Neural progenitor cell (in vitro differentiated cells): ENCODE data around the gene FLAD1. TPM values are rescaled to one million over a fixed set of nuclear protein-coding genes. Genes with fewer than 3 reads are reported as not detected.
A peak's percentile ranks its signal among the peaks of the same experiment; 100 is the strongest.

Experiments used
- DNase-seq: peaks from one replicate; pipeline ENCODE4 v3.0.0-alpha.2; 2016; ENCODE audit warnings: low spot score
- H2AFZ ChIP-seq: fragments of 200-600 bp; sonication (generic); replicated peaks from 2 replicates; pipeline ENCODE4 v1.6.1; 2016; ENCODE audit warnings: antibody characterized with exemption
- H3F3A ChIP-seq: fragments of 200-600 bp; sonication (generic); 2 replicates; pipeline ENCODE4 v1.6.1; 2016; ENCODE audit warnings: antibody characterized with exemption, low read depth
- H3K27ac ChIP-seq: fragments of 200-600 bp; sonication (generic); 2 replicates; pipeline ENCODE4 v1.5.1; 2016; ENCODE audit warnings: mild to moderate bottlenecking
- H3K27me3 ChIP-seq: fragments of 200-600 bp; sonication (generic); 2 replicates; pipeline ENCODE4 v1.6.1; 2016; ENCODE audit warnings: mild to moderate bottlenecking, moderate library complexity
- H3K36me3 ChIP-seq: fragments of 200-600 bp; sonication (generic); 2 replicates; pipeline ENCODE4 v1.5.1; 2016
- H3K4me1 ChIP-seq: fragments of 200-600 bp; sonication (generic); 2 replicates; pipeline ENCODE4 v1.6.1; 2016; ENCODE audit warnings: mixed run types
- H3K4me2 ChIP-seq: fragments of 200-600 bp; sonication (generic); 2 replicates; pipeline ENCODE4 v1.6.1; 2016
- H3K4me3 ChIP-seq: fragments of 200-600 bp; sonication (generic); 2 replicates; pipeline ENCODE4 v1.5.1; 2016
- H3K79me2 ChIP-seq: fragments of 200-600 bp; sonication (generic); 2 replicates; pipeline ENCODE4 v1.6.1; 2016; ENCODE audit warnings: low read depth
- H3K9ac ChIP-seq: fragments of 200-600 bp; sonication (generic); 2 replicates; pipeline ENCODE4 v1.6.1; 2016
- H3K9me3 ChIP-seq: fragments of 200-600 bp; sonication (generic); 2 replicates; pipeline ENCODE4 v1.5.1; 2016; ENCODE audit warnings: low read depth
- H4K20me1 ChIP-seq: fragments of 200-600 bp; sonication (generic); 2 replicates; pipeline ENCODE4 v1.6.1; 2016; ENCODE audit warnings: low read depth
- H3K27ac Mint-ChIP-seq: 3 replicates; pipeline ENCODE4 v1.8.0; 2021; ENCODE audit warnings: mixed read lengths
- H3K27me3 Mint-ChIP-seq: 2 replicates; pipeline ENCODE4 v1.8.0; 2022; ENCODE audit warnings: low read depth, mild to moderate bottlenecking, inconsistent platforms, moderate library complexity, mixed read lengths; ENCODE audit not compliant: insufficient read depth
- H3K36me3 Mint-ChIP-seq: 3 replicates; pipeline ENCODE4 v1.8.0; 2021; ENCODE audit warnings: mixed read lengths
- H3K4me1 Mint-ChIP-seq: 3 replicates; pipeline ENCODE4 v1.8.0; 2021; ENCODE audit warnings: mixed read lengths
- H3K4me3 Mint-ChIP-seq: 3 replicates; pipeline ENCODE4 v1.8.0; 2021; ENCODE audit warnings: mild to moderate bottlenecking, moderate library complexity, mixed read lengths
- H3K9me3 Mint-ChIP-seq: 3 replicates; pipeline ENCODE4 v1.8.0; 2020; ENCODE audit warnings: mixed read lengths
- CTCF ChIP-seq: fragments of 200-600 bp; sonication (generic); IDR thresholded peaks from 2 replicates; pipeline ENCODE4 v1.5.1; 2017; ENCODE audit warnings: antibody characterized with exemption, mild to moderate bottlenecking
- EZH2 ChIP-seq: fragments of 200-600 bp; sonication (generic); IDR thresholded peaks from 2 replicates; pipeline ENCODE4 v1.6.1; 2017; ENCODE audit warnings: antibody characterized with exemption, mild to moderate bottlenecking, moderate library complexity
- EZH2phosphoT487 ChIP-seq: fragments of 200-600 bp; sonication (generic); IDR thresholded peaks from 2 replicates; pipeline ENCODE4 v1.6.1; 2017; ENCODE audit warnings: antibody characterized with exemption
- total RNA-seq: library from RNA; depleted of rRNA; stranded (reverse); fragments of >200 nt; gene quantifications from 2 replicates; pipeline ENCODE4 v1.2.3, GENCODE V29; 2015; ENCODE audit warnings: low replicate concordance

The FLAD1 gene
- total RNA-seq, 1 donor from 2014 or later, result 19.3 TPM

- peak overlapping the region; percentile 93 for H3K4me3 Mint-ChIP-seq
These were observed 19.5 kb upstream of the FLAD1 start for GRCh38 chr1:154963643-154964042.

GRCh38 chr1:154964359-154964758 is 18.8 kb upstream of the FLAD1 start:
- Histone ChIP-seq H3K4me3 (no peak overlapping the region), H3K4me1 (peaks cover 28% of the 10 kb centered on the region), H4K20me1 (peaks cover 20% of the 10 kb centered on the region), H3K27ac (no peak overlapping the region), H3K9ac (no peak overlapping the region), H3K36me3 (no peaks in the 10 kb centered on the region), H3K27me3 (no peaks in the 10 kb centered on the region), H3K9me3 (no peaks in the 10 kb centered on the region), H3K79me2 (peaks cover 55% of the 10 kb centered on the region), H2AFZ (no peak overlapping the region), H3F3A (peaks cover 26% of the 10 kb centered on the region), H3K4me2 (no peak overlapping the region)
- Mint-ChIP-seq H3K9me3 (no peaks in the 10 kb centered on the region), H3K36me3 (peaks cover 19% of the 10 kb centered on the region), H3K27me3 (peaks cover 9% of the 10 kb centered on the region), H3K4me3 (no peak overlapping the region), H3K4me1 (peaks cover 41% of the 10 kb centered on the region), H3K27ac (no peak overlapping the region)
- DNase-seq, result no peak
- TF ChIP-seq EZH2 (no peak), CTCF (no peak), EZH2phosphoT487 (no peak)

More at GRCh38 chr1:154963643-154964042, 19.5 kb upstream of the FLAD1 start:
- H3K4me1 Mint-ChIP-seq, result peaks cover 34% of the 10 kb centered on the region
- Histone ChIP-seq H3K27ac (no peak overlapping the region), H3K4me1 (peaks cover 21% of the 10 kb centered on the region), H3K9me3 (no peaks in the 10 kb centered on the region), H3K27me3 (no peaks in the 10 kb centered on the region), H3K4me2 (no peak overlapping the region), H3K36me3 (no peaks in the 10 kb centered on the region), H3F3A (peaks cover 27% of the 10 kb centered on the region), H3K4me3 (no peak overlapping the region), H3K79me2 (peaks cover 55% of the 10 kb centered on the region), H4K20me1 (peaks cover 13% of the 10 kb centered on the region), H2AFZ (no peak overlapping the region), H3K9ac (no peak overlapping the region)
- DNase-seq, result no peak
- H3K9me3 Mint-ChIP-seq, result no peaks in the 10 kb centered on the region
- H3K27me3 Mint-ChIP-seq, result peaks cover 10% of the 10 kb centered on the region
- H3K27ac Mint-ChIP-seq, result no peak overlapping the region
- H3K36me3 Mint-ChIP-seq, result peaks cover 19% of the 10 kb centered on the region
- TF ChIP-seq EZH2phosphoT487 (no peak), CTCF (no peak), EZH2 (no peak)

- Histone ChIP-seq H3K79me2 (peaks cover 49% of the 10 kb centered on the region), H2AFZ (no peak overlapping the region), H3K4me2 (no peak overlapping the region), H3K36me3 (no peaks in the 10 kb centered on the region), H3K9ac (no peak overlapping the region), H3K27me3 (no peaks in the 10 kb centered on the region), H3K4me3 (no peak overlapping the region), H3F3A (peaks cover 24% of the 10 kb centered on the region), H3K4me1 (peaks cover 32% of the 10 kb centered on the region), H3K27ac (no peak overlapping the region), H3K9me3 (no peaks in the 10 kb centered on the region), H4K20me1 (peaks cover 16% of the 10 kb centered on the region)
- H3K27ac Mint-ChIP-seq, result no peak overlapping the region
- peaks cover 19% of the 10 kb centered on the region for H3K36me3 Mint-ChIP-seq
- no peaks in the 10 kb centered on the region for H3K9me3 Mint-ChIP-seq
- TF ChIP-seq CTCF, result no peak
- no peak for TF ChIP-seq EZH2phosphoT487
- no peak for TF ChIP-seq EZH2
- peaks cover 42% of the 10 kb centered on the region for H3K4me1 Mint-ChIP-seq
- no peak overlapping the region for H3K4me3 Mint-ChIP-seq
- no peak for DNase-seq
- peaks cover 3% of the 10 kb centered on the region for H3K27me3 Mint-ChIP-seq
These were observed 17.0 kb upstream of the FLAD1 start for GRCh38 chr1:154966111-154966510.
